A549 (cell line): Measurements from ENCODE around the gene SHTN1.

Experiments
- CHD2 ChIP-seq: fragments of 150-350 bp; IDR thresholded peaks from 2 replicates; pipeline ENCODE4 v1.6.1; 2014; ENCODE audit warnings: low read length; ENCODE audit not compliant: partially characterized antibody
- CTCF ChIP-seq: fragments of >200 bp; sonication (Bioruptor Twin); formaldehyde crosslinking; IDR thresholded peaks from 3 replicates; pipeline ENCODE4 v1.5.1; 2016
- EP300 ChIP-seq, 2 experiments: fragments of >200 bp; sonication (Bioruptor Twin); formaldehyde crosslinking; IDR thresholded peaks; 2 replicates in 1 of 2; 3 replicates in 1 of 2; pipeline ENCODE4 v1.6.1; 2016 to 2017
- MAFK ChIP-seq: fragments of 450-650 bp; IDR thresholded peaks from 2 replicates; pipeline ENCODE4 v1.6.1; 2014; ENCODE audit not compliant: partially characterized antibody
- MYC ChIP-seq: IDR thresholded peaks from 2 replicates; pipeline ENCODE4 v1.6.1; 2012; ENCODE audit warnings: mild to moderate bottlenecking, inconsistent platforms, low read length, improper control_type of control experiment, borderline replicate concordance
- PBX3 ChIP-seq: IDR thresholded peaks from 2 replicates; pipeline ENCODE4 v1.6.1; 2012
- POLR2A ChIP-seq: IDR thresholded peaks from 2 replicates; pipeline ENCODE4 v1.6.1; 2012; ENCODE audit warnings: mild to moderate bottlenecking, low read length
- SMC3 ChIP-seq: fragments of >200 bp; sonication (Bioruptor Twin); formaldehyde crosslinking; IDR thresholded peaks from 3 replicates; pipeline ENCODE4 v1.6.1; 2018; ENCODE audit warnings: inconsistent platforms

- TF ChIP-seq SMC3 = no peak
- TF ChIP-seq EP300 (IDR thresholded peaks at IDR 0.05) = no peak
- TF ChIP-seq POLR2A = no peak
- no peak for TF ChIP-seq MAFK
- no peak for TF ChIP-seq CTCF
- TF ChIP-seq CHD2 = no peak
- no peak for TF ChIP-seq PBX3
- no peak for TF ChIP-seq MYC
Measured at GRCh38 chr10:116989439-116989838, 15.5 kb downstream of the SHTN1 start.
